Thyroid gland (tissue), 4 donors: ENCODE results near the gene KCNIP4.

Experiments used
- POLR2A ChIP-seq, 2 donors: fragments of 450-650 bp; IDR thresholded peaks; one replicate each; pipeline ENCODE4 v1.6.1; 2017; ENCODE audit warnings: antibody characterized with exemption in 2 of 2, mild to moderate bottlenecking in 2 of 2, moderate library complexity in 1 of 2
- TF ChIP-seq, protein P1 (sequence below), 6 experiments: fragments of 200-600 bp in 3 of 6; fragments of 450-650 bp in 3 of 6; sonication (generic) in 3 of 6; IDR thresholded peaks; one replicate each; pipeline ENCODE4 v1.5.1; 2016 to 2019; ENCODE audit warnings: antibody characterized with exemption in 6 of 6, mild to moderate bottlenecking in 2 of 6, inconsistent platforms in 1 of 6, moderate library complexity in 1 of 6

GRCh38 chr4:21032089-21032645 lies 916.4 kb downstream of the KCNIP4 start:
- TF ChIP-seq, protein P1, sequence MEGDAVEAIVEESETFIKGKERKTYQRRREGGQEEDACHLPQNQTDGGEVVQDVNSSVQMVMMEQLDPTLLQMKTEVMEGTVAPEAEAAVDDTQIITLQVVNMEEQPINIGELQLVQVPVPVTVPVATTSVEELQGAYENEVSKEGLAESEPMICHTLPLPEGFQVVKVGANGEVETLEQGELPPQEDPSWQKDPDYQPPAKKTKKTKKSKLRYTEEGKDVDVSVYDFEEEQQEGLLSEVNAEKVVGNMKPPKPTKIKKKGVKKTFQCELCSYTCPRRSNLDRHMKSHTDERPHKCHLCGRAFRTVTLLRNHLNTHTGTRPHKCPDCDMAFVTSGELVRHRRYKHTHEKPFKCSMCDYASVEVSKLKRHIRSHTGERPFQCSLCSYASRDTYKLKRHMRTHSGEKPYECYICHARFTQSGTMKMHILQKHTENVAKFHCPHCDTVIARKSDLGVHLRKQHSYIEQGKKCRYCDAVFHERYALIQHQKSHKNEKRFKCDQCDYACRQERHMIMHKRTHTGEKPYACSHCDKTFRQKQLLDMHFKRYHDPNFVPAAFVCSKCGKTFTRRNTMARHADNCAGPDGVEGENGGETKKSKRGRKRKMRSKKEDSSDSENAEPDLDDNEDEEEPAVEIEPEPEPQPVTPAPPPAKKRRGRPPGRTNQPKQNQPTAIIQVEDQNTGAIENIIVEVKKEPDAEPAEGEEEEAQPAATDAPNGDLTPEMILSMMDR (IDR thresholded peaks at IDR 0.05), result no peak
- no peak for TF ChIP-seq POLR2A (IDR thresholded peaks at IDR 0.05)
